ENCODE data around the gene MPRIP.
"Not testable (repeated sequence)": the region's sequence is repeated elsewhere in the genome, so short reads cannot be mapped to it uniquely, and the experiment has no call there.

Gene MPRIP

DNA sequence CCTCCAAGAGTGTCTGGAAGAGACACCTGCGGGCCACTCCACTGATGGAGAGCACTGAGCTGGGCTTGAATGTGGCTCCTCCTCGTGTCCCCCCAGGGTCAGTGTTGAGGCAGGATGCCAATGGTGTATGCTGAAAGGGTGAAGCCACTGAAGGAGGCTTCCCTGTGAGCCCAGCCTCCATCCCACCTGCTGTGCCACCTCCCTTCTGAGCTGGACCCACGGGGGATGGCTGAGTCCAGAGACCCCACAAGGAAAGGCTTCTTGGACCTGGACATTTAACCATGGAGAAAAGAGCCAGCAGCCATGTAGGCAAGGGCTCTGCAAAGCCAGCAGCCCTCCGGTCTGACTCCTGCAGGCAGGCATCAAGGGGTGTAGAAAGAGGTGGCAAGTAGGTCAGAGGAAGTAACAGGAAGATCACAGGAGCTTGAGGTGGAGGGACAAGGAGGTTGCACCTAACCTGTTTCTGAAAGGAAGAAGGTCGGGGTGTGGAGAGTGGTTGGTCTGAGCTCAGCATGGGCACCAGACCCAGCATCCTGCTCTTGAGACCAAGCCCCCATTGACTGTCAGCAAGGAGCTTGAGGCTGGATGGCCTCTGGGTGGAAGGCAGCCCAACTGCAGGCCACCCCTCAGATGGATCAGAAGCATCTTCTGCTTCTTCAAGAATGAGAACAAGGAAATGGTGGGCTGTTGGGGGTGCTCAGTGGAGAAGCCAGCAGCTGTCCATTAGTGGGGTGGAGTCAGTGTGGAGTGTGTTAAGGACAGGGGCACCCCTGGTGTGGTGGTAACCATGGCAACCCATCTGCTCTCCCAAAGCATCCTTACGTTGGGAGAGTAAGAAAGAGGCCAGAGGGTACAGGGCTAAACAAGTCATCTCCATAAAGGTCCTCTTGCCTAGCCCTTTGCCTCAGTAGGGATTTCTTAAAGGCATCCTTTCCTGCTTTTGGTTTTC, 83.2 kb downstream of the MPRIP start:
- in situ Hi-C loops (cut with MboI; ENCODE audit: low sequenced_read_pairs), result no loop called here

DNA sequence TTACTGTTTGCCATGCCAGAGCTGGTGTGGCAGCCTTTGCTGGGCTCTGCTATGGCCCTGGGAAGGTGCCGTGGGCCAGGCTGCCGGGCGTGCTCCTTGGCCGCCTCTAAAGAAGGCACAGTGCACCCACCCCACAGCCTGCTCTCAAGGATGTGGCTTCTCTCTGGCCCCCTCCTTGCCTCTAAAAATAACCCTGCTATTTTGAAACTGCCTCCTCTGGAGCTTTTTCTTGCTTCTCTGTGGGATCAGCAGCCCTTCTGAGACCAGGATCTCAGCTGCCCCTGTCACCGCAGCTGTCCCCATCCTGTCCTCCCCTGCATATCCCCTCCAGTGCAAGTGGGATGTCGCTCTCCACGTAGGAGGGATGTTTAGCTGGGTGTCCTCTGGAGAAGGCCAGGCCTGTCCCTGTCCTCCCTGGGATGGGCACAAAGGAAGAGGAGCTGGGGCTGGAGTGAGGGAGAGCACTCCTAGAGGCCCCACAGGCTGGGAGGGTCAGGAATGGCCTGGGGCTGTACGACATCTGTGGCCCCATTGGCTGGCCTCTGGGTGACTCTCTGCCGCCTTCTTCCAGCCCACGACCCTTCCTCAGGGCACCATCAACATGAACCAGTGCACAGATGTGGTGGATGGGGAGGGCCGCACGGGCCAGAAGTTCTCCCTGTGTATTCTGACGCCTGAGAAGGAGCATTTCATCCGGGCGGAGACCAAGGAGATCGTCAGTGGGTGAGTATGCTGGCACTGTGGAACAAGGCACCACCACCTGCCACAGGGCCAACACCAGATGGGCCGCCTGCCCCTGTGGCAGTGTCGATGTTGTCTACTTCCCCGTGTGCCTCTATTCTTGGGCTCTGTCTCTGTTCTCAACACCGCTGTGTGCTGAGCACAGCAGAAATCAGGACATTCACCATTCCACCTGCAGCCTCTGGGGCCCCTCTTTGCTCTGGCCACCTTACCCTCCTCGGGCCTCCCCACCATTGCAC, 84.2 kb downstream of the MPRIP start:
- in situ Hi-C loops (cut with MboI; ENCODE audit: low sequenced_read_pairs), result no loop called here

DNA sequence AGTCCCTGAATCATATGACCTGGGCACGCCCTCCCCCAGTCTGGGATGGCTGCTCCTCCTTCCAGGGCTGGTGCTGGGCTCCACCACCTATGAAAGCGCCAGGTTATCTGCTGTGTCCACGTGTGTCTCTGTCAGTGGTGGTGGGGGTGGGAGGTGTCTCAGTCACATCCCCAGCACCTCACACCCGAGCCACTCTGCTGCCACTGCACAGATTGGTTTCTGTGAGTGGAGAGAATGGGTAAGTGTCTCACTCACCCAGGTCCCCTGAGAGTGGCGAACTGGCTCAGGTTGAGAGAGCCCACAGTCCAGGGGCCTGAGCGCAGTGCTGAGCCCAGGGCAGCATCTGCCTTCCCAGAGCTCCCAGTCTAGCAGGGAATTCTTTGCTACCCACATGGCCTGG, 84.9 kb downstream of the MPRIP start:
- in situ Hi-C loops (cut with MboI; ENCODE audit: low sequenced_read_pairs), result no loop called here

DNA sequence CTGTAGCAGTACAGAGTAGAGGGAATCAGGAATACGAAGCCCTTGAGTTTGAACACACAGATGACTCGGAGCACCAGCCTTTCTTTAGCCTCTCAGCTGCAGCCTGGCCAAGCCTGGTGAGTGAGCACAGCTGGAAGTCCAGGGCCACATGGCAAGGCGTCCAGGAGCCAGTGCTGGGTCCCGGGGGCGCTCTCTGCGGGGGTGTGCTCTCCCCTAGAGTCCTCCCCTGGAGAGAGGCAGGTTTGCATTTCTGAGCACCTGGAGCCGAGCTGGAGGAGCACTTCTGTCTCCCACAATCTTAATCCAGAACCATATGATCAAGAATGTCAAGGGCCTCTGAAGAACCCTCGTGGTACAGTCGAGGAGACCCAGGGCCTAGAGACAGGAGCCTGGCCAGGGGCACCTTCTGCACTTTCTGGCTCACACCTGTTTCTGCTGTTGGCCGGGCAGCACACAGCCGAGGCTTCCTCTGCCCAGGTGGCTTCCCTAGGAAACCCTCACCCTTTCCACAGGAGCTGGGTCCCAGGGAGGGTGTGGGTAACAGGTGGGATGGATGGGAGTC, 85.6 kb downstream of the MPRIP start:
- in situ Hi-C loops (cut with MboI; ENCODE audit: low sequenced_read_pairs), result no loop called here

DNA sequence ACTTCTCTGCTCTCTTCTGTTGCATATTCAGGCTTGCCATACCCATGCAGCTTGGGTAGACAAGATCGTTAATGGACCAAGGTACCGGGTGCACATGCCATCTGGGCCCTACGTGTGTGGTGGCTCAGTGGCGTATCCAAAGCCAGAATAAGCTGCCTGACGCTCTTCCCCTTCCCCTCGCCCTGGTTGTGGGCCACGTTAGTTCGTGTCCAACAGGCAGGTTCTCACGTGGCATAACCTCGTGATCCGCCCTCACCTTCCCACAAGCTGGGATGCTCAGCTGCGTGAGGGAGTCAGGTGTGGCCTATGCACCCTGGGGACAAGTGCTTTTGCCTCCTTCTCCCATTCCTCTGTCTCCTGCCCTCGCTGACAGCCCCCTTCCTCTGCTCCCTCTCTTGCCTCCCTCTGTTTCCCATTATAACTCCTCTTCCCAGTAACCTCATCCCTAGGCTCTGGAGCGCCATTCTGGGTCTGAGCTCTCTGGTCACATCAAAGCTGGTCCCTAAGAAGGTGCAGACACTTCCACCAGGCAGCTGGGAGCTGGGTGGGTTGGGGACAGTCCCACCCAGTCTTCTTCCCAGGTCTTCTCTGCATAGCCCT, 86.3 kb downstream of the MPRIP start:
- in situ Hi-C loops (cut with MboI; ENCODE audit: low sequenced_read_pairs), result no loop called here

DNA sequence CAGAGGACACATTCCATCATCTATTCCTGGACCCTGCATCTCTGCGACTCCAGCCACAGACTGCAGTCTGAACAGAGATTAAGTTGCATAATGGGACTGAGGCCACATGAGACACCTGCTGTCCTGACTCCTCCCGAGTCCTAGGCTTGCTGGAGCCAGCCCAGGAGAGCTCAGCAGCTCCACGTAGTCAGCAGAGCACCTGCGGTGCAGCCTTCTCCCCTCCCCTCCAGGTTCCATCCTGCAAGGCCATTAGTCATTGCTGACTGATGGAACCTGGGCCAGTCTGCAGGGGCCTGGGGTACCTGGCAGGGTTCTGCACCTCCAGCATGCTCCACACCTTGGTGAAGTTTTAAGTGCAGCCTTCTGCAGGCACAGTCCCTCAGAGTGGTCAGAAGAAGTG, 87.2 kb downstream of the MPRIP start:
- in situ Hi-C loops (cut with MboI; ENCODE audit: low sequenced_read_pairs), result no loop called here

DNA sequence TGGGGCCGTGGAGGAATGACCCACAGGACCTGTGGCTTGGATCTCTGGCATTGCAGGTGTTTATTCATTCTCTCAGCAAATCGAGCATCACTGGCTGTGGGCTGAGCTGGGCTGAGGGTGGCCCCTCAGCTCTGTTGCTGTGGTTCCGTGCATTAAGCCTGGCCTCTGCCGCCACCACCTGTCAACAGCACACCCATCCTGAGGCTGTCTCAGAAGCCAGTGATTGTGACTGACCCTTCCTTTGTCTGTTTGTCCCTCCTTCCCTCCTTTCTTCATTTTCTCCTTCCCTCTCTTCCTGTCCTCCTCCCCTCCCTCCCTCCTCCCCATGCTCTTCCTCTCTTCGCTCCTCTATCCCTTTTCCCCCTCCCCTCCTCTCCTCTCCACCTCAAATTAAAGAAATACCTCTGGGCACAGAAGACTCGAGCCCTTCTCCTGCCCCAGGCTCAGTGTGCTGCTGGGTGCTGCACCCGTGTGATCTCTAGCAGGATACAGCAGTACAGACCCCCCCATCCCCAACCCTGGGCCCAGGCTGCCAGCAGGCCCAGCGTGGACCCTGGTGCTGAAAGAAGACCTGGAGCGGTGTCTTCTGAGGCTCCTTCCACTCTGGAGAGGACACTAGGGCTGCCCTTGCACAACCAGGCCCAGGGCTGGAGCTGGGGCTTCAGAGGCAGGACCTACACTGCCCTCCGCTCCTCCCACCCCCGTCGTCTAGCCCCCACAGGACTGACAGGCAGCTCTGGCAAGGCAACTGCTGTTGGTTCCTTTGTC, 88.0 kb downstream of the MPRIP start:
- in situ Hi-C loops (cut with MboI; ENCODE audit: low sequenced_read_pairs), result no loop called here

DNA sequence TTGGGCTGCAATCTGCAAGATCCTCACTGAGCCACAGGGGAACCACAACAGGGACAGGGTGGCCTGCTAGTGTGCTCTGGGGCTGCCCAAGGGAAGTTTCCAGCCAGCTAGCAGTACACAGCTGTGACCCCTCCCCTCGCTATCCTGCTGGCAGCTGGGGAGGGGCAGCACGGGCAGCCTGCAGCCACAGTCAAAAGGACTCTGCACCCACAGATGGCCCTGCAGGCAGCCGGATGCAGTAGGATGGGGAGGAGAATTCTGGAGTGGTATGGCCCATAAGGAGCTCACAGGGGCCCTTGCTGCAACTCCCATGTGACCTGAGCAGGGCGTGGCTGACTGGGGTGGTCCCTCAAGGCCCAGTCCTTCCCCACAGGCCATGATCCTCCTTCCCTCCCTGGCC, 89.6 kb downstream of the MPRIP start:
- in situ Hi-C loops (cut with MboI; ENCODE audit: low sequenced_read_pairs), result no loop called here

DNA sequence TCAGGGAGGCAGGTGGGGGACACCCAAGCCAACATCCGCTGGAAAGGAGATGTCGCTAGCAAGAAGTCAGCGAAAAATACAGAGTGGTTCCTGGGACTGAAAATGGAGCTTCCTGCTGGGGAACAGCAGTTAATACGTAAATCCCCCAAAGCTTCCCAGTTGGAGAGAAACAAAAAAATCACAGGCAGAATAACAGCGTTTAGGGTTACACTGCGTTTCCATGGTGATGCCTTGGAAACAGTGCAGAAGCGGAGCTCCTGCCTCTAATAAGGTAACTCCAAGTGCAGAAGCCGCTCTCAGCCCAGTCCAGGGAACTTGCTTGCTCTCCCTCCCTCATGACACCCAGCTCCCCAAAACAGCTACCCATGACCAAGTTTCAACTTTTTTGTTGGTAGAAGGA, 90.5 kb downstream of the MPRIP start:
- in situ Hi-C loops (cut with MboI; ENCODE audit: low sequenced_read_pairs), result no loop called here

DNA sequence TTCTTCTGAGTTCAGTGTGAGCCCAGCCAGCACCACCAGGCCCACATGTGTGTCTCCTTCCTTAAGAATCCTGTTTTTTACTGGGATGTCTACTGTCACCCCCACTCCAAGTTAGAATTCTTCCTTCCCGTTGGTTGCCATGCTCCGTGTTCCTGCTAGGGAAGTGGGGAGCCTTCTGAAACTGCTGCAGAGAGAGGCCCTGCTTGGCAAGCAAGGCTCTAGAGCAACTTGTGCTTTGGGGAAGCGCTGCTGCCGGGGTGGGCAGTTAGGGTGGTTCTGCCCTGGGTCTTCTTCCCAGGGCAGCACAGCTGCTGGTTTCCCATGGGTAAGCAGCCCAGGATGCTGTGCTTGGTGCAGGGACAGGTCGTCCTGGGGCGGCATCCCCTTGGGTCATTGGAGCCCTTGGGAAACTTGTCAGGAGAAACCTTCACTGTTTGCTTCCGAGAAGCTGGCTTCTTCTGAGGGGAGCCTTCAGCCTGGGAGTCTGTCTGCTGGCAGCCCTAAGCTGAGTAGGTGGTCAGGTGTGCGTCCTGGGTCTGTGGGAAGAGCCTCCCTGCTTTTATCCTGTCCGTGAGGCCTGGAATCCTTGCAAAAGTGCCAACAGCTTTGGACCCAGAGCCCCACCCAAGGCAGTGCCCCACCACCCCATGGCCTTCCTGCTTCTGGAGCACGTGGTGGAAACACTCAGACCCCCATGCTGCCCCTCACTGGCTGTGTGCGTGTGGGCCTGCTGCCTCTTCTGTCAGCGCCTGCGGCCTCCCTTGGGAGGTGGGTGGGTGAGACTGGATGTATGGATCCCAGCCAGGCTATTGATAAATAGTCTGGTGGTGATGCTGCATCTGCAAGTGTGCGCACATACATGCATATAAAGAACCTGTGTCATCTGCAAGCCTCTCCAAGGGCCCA, 92.0 kb downstream of the MPRIP start:
- in situ Hi-C loops (cut with MboI; ENCODE audit: low sequenced_read_pairs), result no loop called here

DNA sequence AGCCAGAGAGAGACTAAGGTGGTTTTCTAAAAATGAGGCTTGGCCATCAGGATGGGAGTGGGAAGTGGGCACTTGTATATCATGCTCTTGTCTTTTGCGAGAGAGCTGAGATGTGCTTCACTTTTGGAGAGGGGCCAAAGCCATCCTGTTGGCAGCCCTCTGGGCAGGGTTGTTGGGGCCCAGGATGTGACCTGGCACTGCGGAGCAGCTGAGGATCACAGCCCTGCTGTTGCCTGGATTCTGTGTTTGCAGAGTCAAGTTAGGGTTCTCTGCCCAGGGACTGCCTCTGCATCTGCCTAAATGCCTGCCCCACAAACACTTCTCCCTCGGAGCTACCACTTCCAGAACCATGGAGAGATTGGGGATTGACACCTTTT, 92.7 kb downstream of the MPRIP start:
- in situ Hi-C loops (cut with MboI; ENCODE audit: low sequenced_read_pairs), result no loop called here

DNA sequence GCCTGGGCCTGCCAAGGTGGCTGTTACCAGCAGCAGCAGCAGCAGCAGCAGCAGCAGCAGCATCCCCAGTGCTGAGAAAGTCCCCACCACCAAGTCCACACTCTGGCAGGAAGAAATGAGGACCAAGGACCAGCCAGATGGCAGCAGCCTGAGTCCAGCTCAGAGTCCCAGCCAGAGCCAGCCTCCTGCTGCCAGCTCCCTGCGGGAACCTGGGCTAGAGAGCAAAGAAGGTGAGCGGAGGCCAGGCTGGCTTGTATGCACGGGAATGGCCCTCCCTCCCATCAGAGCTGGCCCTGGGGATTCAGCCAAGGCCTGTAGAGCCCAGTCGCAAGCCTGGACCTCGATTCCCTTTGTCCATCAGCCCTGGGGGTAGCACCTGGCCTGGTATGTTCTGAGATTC, 94.0 kb downstream of the MPRIP start:
- in situ Hi-C loops (cut with MboI; ENCODE audit: low sequenced_read_pairs), result not testable (repeated sequence)

DNA sequence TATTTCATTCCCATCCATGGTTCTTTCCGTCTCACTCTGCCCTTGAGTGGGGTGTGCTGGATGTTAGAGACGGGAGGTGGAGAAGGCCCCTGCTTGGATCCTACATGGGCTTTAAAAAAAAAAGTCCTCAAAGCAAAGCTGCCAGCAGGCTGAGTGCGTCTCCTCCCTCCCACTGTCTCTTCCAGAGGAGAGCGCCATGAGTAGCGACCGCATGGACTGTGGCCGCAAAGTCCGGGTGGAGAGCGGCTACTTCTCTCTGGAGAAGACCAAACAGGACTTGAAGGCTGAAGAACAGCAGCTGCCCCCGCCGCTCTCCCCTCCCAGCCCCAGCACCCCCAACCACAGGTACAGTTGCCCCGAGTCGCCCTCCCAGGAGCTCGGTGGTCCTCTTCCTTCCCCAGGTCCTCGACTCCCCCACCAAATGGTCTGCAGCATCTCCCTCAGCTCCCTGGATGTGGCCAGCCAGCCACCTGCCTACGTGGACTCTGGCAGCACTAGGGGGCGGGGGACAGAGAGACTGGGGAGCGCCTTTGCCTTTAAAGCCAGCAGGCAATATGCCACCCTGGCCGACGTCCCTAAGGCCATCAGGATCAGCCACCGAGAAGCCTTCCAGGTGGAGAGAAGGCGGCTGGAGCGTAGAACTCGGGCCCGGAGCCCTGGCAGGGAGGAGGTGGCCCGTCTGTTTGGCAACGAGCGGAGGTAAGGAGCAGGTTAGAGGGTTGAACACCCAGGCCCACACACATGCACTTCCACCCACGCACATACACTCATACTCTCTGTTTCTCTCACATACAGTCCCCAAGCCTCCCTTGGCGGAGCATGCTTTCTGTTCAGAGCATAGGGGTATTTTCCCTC, 95.7 kb downstream of the MPRIP start:
- in situ Hi-C loops (cut with MboI; ENCODE audit: low sequenced_read_pairs), result no loop called here

DNA sequence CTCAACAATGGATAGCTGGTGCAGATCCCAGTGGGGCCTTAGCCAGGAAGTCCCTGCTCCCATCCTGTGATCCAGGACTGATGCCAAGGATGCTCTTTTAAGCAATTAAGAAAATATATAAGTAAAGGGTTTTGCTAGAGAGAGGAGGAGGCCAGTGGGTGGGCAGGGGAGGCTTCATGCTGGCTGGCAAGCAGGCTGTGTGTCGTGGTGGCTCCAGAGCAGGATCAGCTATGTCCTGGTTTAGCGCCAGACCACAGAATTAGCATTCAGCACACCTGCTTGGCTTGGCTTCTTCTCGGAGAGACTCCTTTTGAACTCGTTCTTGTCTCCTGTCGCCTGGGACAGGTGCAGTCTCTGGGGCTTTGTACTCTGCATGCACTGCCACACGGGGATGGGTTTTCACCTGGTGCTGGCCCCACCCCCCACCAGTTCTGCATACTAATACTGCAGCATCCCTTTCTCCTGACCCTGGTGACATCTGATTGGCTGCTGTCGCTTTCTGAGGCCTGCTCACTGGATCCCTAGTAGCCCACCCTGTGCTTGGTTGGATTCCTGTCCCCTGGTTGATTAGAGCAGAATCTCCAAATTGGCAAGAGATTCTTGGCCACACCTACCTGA, 97.8 kb downstream of the MPRIP start:
- in situ Hi-C loops (cut with MboI; ENCODE audit: low sequenced_read_pairs), result no loop called here

DNA sequence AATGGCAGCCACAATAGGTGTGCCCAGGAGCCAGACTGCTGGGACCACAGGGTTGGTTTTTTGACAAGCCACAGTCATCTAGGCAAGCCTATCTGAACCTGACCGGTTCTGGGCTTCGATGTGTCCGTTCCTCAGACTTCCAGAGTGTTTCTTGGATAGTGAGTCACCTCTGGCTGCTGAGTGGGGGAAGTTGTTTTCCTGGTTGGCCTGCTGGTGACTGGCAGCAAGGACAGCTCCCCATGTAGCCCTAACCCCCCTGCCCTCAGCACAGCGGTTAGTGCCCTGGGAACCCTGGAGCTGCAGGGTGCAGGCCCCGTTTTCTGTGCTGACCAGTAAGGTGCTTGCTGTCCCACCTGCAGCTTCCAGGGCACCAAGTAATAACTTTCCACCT, 98.3 kb downstream of the MPRIP start:
- in situ Hi-C loops (cut with MboI; ENCODE audit: low sequenced_read_pairs), result no loop called here

DNA sequence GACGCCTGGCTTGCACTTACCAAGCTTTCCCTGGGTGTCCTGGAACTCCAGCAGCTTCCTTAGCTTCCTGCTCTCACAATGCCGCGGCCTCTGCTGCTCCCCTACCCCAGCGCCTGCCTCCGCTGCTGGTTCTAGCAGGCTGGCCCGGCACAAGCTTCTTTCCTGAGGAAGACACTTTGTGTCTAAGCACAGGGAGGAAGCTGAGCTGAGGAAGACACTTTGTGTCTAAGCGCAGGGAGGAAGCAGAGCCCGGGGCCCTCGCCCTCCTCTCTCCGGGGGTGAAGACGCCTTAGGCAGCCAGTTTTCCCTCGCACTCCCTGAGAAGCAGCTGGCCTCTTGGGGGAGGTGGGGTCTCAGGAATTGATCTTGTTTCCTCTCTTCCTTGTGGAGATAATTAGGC, 99.0 kb downstream of the MPRIP start:
- in situ Hi-C loops (cut with MboI; ENCODE audit: low sequenced_read_pairs), result no loop called here

DNA sequence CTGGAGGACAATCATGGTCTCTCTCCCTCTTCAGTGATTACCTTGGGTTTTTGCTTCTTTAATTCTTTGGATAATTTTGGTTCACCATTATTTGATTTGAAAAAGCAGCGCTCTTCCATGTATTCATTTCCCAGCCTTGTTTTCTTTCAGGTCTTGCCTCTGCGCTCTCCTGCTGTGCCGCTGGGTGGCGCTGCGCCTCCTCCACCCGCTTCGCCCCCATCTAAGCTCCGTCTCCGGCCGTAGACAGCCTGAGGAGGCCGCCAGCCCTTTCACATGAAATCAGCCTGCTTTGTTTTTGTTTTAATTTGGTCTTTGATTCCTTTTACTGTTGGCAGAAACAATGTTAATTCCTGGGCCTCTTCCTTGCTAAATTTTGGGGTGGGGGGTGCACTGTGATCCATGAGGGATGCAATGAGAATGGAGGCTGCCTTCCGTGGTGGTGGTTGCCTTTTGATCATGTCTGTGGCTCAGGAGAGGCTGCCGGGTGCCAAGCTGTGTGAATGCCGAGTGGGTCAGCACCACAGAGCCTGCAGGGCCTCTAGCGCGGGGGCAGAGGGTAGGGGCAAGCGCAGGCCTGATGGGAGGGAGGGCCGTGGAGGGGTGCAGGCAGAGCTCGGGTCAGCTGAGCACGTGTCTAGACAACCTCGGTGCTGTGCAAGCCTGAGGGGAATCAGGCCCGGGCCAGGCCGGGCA, 99.7 kb downstream of the MPRIP start:
- in situ Hi-C loops (cut with MboI; ENCODE audit: low sequenced_read_pairs), result no loop called here
